NOMO-1 (cell line): Measurements from ENCODE around the gene CYTH1.
"Not testable (repeated sequence)": the region's sequence is repeated elsewhere in the genome, so short reads cannot be mapped to it uniquely, and the experiment has no call there.

Experiments
- DNase-seq, 2 experiments: peaks; one replicate each; lab custom pipeline; 2025; ENCODE audit not compliant: unreplicated experiment in 2 of 2; lab: John Stamatoyannopoulos, UW

The CYTH1 gene

DNA sequence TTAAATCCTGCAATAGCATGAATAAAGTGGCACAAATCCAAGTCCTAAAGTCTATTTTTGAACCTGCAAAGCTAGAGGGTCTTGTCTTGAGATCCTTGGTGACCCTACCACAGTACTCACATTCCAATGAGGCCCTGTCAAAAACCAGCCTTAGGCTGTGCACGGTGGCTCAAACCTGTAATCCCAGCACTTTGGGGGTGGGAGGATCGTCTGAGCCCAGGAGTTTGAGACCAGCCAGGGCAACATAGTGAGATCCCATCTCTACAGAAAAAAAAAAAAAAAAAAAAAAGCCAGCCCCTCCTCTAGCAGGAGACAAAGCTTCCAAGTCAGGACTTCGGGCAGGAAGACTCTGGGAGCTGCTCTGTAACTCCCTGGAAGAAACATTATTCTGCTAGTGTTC, 16.3 kb downstream of the CYTH1 start:
- DNase-seq, result no peak

DNA sequence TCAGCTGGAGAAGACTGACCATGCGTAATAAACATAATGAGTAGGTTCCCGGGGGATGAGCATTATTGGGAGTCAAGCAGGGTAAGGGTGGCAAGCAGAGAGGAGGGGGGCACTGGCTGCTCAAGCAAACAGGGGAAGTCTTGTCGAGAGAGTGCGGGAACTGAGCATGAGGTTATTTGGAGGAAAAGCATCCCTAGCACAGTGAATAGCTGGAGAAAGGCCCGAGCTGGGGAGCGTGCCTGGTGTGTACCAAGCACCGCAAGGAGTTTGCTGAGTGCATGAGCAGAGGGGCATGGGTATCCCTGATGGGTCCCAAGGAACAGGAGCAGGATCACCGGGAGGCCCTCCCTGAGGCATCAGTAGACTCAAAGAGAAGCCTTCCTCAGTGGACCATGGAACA, 17.2 kb downstream of the CYTH1 start:
- DNase-seq, result no peak

DNA sequence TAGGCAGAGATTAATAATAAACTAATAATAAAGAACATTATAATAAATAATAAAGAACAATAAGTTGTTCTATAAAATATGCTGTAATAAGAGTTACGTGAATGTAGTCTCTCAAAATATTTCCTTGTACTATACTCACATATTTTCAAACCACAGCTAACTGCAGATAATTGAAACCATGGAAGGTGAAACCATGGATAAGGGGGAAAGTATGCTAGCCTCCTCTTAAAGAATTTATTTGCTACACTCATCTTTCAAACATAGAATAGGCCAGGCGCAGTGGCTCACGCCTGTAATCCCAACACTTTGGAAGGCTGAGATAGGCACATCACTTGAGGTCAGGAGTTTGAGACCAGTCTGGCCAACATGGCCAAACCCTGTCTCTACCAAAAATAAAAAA, 18.5 kb downstream of the CYTH1 start:
- DNase-seq, result no peak

DNA sequence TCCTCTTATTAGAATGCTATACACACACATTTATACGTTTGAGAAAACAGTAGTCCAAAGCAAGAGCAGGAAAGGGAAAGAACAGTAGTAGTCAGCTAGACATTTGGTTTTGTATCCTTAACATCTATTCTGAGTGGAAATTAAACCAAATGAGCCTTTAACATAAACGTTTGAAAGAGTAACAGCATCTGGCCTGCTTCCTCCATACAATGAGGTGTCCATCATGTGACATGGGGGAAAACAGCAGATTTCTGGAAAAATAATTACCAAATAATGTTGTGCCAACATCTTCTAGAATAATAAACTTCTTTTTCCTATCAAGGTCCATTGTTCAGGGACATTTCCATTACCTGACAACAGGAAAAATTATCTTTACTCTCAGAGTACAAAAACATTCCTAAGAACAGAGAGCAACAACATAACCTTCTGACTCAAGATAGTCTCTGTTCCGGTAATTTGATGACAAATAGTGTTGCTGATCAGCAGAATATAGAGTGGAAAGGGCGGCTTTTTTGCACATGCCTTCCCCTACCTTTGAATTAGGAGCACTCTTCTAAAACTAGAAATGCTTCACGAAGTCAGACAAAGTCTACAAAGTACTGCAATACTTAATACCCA, 20.2 kb downstream of the CYTH1 start:
- no peak for DNase-seq

DNA sequence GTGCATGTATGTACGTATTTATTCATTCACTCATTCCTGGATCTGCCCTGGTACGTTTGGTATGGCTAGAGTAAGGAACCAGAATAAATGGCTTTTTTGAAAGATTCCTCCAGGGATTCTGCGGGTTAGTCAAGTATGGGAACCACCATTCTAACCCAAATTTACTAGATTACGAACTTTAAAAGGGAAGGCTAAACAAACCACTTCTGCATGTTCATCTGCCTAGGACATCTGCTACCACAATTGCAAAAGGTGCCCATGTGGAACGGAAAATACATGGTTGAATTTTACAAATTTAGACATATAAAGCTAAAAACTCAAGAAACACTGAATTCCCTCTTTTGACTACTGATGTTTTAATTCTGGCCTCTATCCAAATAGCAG, 22.1 kb downstream of the CYTH1 start:
- peak in 1 of 2 experiments; percentile 42 for DNase-seq

DNA sequence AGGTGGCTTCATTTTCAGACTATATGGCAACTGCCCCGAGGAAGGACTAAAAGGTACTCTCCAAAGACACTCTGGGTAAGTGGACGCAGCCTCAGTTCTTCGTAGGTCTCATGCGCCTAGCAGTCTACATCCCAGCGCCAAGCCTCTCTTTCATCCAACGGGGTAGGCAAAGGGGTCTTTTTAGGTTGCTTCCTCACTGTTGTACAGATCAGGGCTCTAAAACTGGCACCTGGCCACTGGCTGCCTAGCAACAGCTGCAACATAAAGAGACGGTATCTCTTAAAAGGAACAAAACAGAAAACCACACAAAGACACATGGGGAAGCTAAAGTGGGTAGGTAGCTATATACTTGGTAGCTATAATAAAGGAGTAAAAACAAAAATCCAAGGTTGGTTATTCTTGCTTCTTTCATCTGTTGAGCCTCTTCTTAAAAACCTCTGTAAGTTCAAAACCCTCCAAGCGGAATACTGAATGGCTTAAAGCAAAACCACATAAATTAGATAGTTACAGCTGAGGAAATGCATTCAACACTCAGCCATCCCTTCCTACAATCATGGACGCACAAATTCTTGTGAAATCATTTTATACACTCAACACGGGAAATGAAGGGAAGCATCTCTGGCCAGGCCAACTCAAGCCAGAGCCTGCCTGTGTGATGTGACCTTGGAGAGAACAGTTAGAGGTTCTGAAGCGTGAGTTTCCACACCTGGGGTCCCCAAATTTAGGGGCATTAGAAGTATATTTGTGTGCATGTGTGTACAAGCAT, 22.7 kb downstream of the CYTH1 start:
- DNase-seq, result peak; percentile 41 to 89

DNA sequence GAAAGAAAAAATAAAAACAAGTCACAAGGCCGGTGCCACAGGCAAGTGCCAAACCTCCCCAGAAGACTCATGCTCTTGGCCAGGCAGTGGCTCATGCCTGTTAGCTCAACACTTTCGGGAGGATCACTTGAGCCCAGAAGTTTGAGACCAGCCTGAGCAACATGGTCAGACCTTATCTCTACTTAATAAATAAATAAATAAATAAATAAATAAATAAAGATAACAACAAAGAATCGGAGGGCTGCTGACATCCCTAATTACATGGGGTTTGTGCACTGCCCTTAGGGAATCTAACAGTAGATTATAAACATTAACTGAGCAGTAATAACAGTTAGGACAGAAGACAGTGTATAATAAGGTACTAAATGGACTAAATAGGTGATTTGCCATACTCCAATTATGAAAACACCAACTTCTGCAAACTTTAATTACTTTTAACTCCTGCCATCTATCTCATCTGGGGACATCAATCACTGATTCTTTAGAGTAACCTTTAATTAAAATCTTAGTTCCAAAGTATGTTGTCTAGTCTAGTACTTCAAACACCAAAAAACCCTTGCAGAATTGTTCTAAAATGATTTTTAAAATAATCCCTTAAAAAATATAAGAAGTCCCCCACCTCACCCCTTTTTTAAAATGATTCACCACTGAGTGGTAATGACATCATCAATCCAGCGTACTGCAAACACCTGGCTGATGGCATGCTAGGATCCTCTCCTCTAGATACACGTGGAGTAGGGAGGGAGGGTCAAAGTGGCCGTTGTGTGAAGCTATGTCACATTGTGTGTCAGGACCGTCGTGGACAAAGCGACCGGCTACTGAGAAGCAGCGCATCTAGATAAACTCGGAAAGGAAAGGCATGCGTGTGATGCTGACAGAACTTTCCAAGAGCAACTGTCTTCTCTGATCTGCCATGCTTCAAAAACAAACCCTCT, 28.5 kb downstream of the CYTH1 start:
- no peak for DNase-seq

DNA sequence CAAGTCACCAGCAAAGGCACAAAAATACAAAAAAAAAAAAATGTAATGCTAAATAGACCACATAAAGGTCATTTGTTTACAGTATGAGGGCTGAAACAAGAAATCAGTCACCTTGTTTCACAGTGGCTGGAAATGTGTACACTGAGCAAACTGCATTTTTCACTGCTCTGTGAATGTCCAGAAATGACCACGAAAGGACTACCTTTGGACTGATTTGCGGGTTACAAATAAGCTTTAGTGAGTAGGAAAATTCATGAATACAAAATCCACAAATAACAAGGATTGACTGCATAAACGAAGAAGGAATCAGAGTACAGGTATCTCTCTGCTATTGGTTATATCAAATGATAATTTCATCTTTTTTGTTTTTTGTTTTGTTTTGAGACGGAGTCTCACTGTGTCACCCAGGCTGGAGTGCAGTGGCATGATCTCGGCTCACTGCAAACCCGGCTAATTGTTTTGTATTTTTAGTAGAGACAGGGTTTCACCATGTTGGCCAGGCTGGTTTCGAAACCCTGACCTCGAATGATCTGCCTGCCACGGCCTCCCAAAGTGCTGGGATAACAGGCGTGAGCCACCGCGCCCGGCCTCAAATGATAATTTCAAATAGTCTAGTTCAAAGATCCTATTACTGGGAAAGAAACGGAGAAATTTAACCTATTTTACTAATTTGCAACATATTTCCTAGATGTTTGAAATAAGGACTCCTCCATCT, 30.5 kb downstream of the CYTH1 start:
- DNase-seq, result peak in 1 of 2 experiments; percentile 21

DNA sequence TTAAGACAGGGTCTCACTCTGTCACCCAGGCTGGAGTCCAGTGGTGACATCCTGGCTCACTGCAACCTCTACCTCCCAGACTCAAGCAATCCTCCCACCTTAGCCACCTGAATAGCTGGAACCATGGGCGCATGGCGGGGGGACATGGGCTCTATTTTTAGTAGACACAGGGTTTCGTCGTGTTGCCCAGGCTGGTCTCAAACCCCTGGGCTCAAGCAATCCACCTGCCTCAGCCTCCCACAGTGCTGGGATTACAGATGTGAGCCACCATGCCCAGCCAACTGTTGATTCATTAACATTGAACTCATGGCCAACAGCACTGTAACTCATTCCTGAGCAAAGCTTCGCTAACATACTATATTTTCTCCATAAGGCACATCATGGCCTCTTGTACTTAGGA, 31.1 kb downstream of the CYTH1 start:
- not testable (repeated sequence) for DNase-seq

DNA sequence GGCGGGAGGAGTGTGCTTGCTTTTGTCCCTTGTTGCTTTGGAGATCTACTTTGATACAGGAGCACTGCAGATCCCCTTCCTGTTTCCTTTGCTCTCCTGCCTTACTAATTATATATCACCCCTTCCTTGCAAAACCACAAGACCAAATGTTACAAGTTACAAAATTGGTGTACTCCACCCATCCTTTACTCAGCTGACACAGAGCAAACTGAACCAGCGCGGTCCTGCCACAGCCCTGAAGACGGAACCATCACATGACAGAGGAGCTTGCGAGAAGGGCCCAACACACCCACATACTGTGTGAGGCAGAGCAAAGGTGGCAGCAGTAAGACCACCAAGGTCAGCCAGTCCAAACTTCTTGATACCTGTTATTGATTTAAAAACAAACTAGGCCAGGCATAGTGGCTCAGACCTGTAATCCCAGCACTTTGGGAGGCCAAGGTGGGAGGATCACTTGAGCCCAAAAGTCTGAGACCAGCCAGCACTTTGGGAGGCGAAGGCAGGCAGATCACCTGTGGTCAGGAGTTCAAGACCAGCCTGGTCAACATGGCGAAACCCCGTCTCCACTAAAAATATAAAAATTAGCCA, 33.2 kb downstream of the CYTH1 start:
- DNase-seq, result peak; percentile 97 to 98

DNA sequence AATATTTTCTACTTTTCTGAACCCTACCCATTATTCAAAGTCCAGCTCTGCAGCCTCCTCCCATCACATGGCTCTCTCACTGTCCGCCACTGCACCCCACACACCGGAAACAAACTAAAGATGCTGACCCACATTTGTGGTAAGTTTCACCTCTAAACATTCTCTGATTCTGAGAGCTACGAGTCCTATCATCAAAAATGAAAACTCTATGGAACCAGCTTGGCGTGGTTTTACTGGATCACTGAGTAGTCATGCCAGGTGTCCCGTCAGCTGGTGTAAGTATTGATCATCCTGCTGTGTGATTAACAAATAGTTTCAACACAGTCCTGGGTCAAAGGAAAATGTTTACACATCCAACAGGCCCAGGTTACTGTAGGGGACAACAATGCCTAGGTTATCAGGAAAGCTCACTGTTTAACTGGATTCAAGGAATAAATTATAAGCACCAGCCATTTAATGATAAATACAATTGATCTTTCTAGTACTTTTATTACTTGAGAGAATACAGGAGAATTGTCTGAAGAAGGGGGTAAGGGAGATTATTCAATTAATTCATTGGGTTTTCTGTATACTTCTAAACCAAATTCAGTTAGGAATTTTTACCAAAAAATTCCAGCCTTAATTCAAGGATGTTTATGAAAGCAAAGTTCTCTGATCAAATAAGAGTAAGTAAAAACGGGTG, 33.9 kb downstream of the CYTH1 start:
- peak in 1 of 2 experiments; percentile 31 for DNase-seq

DNA sequence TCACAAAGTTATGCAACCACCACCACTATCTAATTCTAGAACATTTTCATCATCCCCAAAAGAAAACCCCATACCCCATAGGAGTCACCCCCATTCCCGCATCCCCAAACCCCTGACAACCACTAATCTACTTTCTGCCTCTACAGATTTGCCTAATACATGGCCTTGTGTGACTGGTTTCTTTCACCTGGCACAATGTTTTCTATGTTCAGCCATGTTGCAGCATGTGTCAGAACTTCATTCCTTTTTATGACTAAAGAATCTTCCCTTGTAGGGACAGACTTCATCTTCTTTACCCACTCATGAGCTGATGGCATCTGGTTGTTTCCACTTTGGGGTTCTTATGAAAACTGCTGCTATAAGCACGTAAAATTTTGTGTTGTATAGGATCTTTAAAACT, 34.6 kb downstream of the CYTH1 start:
- no peak for DNase-seq

DNA sequence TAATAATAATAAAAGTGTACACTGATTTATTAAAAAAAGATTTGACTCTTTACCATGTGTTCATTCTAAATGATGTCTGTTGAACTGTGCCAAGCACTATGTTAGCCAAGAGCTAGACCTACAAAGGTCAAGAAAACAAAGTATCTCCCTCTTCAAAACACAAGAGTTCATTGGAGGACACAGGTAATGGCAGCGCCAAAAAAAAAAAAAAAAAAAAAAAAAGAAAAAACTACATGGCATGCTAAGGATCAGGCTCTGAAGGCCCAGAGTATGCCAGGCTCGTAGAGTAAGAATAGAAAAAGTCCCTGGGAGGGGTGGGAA, 35.2 kb downstream of the CYTH1 start:
- DNase-seq, result no peak

DNA sequence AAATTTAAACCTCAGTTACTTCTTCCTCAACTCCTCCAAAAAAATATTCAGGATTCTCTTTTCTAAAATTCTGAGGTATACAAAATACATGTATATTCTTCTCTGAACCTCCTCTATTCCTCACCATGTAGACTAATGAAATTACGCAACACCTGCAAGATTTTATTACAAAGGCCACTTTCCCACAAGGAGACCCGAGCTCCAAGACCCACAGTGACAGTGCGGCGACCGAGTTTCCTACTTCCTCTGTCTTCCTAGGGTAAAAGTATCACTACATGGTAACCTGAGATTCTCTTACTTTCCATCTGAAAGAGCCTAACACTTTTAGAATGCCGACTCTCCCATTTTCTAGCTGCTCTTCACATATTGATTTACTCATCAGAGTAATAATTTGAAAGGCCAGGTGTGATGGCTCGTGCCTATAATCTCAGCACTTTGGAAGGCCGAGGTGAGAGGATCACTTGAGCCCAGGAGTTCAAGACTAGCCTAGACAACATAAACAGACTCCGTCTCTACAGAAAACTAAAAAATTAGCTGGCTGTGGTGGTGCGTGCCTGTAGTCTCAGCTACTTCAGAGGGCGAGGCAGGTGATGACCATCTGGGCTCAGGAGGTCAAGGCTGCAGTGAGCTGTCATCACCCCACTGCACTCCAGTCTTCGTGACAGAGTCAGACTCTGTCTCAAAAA, 35.7 kb downstream of the CYTH1 start:
- peak in 1 of 2 experiments; percentile 20 for DNase-seq

DNA sequence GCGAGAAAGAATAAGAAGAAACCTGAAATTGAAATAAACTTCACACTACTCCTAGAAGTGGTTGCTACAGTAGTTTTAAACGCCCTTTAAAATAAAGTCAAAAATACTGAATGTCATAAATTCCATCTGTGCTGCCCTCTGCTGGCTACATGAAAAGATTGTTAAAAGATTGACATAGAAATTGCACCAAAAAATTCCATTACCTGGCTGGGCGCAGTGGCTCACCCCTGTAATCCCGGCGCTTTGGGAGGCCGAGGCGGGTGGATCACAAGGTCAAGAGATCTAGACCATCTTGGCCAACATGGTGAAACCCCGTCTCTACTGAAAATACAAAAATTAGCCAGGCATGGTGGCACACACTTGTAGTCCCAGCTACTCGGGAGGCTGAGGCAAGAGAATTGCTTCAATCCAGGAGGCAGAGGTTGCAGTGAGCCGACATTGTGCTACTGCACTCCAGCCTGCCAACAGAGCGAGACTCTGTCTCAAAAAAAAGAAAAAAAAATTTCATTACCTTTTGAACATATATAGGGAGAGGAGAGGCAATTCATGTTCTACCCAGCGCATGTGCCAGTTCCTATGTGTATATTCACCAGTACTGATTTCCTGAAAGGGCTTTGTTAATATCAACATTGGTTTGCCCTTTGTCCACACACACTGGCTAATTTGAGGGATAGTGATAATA, 36.5 kb downstream of the CYTH1 start:
- DNase-seq, result peak in 1 of 2 experiments; percentile 56

DNA sequence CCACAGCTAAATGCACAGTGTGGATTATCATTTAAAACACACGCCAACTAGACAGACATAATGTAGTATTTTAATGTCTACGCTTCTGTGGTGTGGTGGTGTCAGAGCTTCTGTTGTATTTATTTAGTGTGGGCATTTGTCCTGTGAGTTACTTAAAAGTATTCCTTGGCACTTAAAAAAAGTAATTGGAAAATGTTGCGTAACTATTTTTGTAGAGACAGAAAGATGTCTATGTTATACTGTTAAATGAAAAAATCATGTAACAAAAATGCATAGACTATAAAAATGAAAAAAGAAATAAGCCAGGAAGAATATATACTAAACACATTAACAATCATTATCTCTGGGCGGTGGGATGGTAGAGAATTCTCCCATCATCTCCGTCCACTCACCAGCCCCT, 39.2 kb downstream of the CYTH1 start:
- DNase-seq, result no peak

DNA sequence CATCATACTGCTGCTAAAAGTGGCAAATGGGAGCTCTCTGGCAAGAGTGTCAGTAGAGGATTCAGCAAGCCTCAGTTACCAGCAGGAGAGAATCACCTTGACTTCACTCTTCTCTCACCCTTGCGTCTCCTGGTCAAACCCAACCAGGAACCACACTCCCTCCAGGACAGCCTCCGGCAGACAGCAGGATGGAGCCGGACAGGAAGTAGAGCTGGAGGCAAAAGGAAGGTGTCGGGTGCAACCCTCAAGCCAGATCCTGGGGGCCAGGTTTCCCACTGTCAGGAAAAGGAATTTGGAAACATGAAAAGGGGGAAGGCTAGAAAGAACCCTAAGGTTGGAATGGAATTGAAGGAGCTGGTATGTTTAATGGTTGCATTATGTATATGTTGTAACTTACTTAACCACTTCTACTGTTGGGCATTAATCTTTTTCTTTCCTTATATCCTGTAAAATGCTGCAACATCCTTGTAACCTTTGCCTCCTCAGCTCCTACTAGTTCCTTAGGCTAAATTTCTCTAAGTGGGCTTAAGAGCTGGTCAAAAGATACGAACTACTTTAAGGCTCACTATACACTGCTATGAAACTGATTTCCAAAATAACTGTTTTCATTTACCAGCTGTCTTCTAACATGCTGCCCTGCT, 40.3 kb downstream of the CYTH1 start:
- DNase-seq, result no peak

DNA sequence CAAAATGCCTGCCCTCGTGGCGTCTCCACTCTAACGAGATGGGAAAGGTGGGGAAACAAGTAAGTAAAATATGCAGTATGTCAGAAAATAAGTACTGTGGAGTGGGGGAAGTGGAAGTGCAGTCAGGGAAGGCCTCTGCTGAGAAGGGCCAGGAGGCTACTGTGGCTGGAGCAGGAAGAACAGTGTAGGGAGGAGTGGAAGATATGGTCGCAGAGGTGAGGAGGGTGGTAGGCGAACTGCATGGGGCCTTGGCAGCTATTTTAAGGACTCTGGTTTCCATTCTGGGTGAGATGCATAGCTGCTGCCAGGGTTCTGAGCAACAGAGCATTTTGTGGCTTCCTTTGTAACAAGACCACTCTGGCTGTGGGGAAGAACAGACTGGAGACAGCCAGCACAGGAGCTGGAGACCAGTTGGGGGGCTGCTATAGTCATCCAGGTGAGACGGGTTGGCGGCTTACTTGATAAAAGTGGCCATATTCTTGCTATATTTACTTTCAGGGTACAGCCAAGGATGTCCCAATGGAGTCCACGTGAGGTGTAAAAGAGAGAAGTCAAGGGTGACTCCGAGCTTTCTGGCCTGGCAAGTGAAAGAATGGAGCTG, 42.6 kb downstream of the CYTH1 start:
- DNase-seq, result no peak
